SU-DHL-6 (cell line): ENCODE measurements around the gene NANOS2.
A peak's percentile ranks its signal among the peaks of the same experiment; 100 is the strongest.

Source experiments
- H2AFZ ChIP-seq: fragments of 200-600 bp; sonication (generic); 2 replicates; pipeline ENCODE4 v1.6.1; 2014; ENCODE audit warnings: low read depth, mild to moderate bottlenecking, moderate library complexity, mixed read lengths, antibody characterized with exemption, low read length; ENCODE audit not compliant: severe bottlenecking
- H3F3A ChIP-seq: fragments of 200-600 bp; shearing (Covaris generic); 2 replicates; pipeline ENCODE4 v1.6.0; 2016; ENCODE audit warnings: antibody characterized with exemption, mild to moderate bottlenecking; ENCODE audit not compliant: insufficient read depth
- H3K27ac ChIP-seq: fragments of 200-600 bp; sonication (generic); 2 replicates; pipeline ENCODE4 v1.5.1; 2016; ENCODE audit warnings: low read depth, mild to moderate bottlenecking, low read length, moderate library complexity, mixed read lengths
- H3K27me3 ChIP-seq: fragments of 200-600 bp; sonication (generic), shearing (Covaris generic); 2 replicates; pipeline ENCODE4 v1.6.0; 2014; ENCODE audit warnings: mild to moderate bottlenecking, low read length
- H3K36me3 ChIP-seq: fragments of 200-600 bp; sonication (generic); 2 replicates; pipeline ENCODE4 v1.6.1; 2014; ENCODE audit warnings: mild to moderate bottlenecking, low read length, mixed read lengths
- H3K4me2 ChIP-seq: fragments of 300-600, 200-600 bp; shearing (Covaris generic), sonication (generic); 2 replicates; pipeline ENCODE4 v1.6.0; 2014; ENCODE audit warnings: low read length, low read depth, mild to moderate bottlenecking; ENCODE audit not compliant: poor library complexity, severe bottlenecking
- H3K4me3 ChIP-seq: fragments of 200-600 bp; sonication (generic); 2 replicates; pipeline ENCODE4 v1.5.1; 2014; ENCODE audit warnings: antibody characterized with exemption, low read length, mild to moderate bottlenecking, mixed read lengths; ENCODE audit not compliant: insufficient read depth, poor library complexity, severe bottlenecking
- H3K79me2 ChIP-seq: fragments of 200-600 bp; sonication (generic); 2 replicates; pipeline ENCODE4 v1.6.1; 2014; ENCODE audit warnings: mild to moderate bottlenecking, low read length, moderate library complexity; ENCODE audit not compliant: insufficient read depth
- H3K9ac ChIP-seq: fragments of 200-600 bp; sonication (generic); 2 replicates; pipeline ENCODE4 v1.7.0; 2014; ENCODE audit warnings: mild to moderate bottlenecking, low read length
- H3K9me2 ChIP-seq: fragments of 200-600 bp; sonication (generic); replicated peaks from 2 replicates; pipeline ENCODE4 v1.6.1; 2014; ENCODE audit warnings: low read length; ENCODE audit not compliant: insufficient read depth
- H3K9me3 ChIP-seq: fragments of 200-600 bp; sonication (generic); 2 replicates; pipeline ENCODE4 v1.6.1; 2014; ENCODE audit warnings: low read length, mixed read lengths; ENCODE audit not compliant: insufficient read depth
- H4K20me1 ChIP-seq: fragments of 200-600 bp; sonication (generic); 2 replicates; pipeline ENCODE4 v1.6.1; 2014; ENCODE audit warnings: low read depth, mild to moderate bottlenecking, antibody characterized with exemption, low read length, moderate library complexity, mixed read lengths
- EZH2phosphoT487 ChIP-seq: fragments of 200-600 bp; sonication (generic), shearing (Covaris generic); conservative IDR thresholded peaks from 2 replicates; pipeline ENCODE4 v1.6.1; 2018; ENCODE audit warnings: mild to moderate bottlenecking, antibody characterized with exemption, low read length, moderate library complexity, mixed read lengths
- TF ChIP-seq, protein P1 (sequence below): fragments of 200-600 bp; sonication (generic); IDR thresholded peaks from one replicate; pipeline ENCODE4 v1.5.1; 2017; ENCODE audit warnings: antibody characterized with exemption, mild to moderate bottlenecking, low read length, moderate library complexity; ENCODE audit not compliant: insufficient read depth, poor library complexity, severe bottlenecking

The NANOS2 gene

DNA sequence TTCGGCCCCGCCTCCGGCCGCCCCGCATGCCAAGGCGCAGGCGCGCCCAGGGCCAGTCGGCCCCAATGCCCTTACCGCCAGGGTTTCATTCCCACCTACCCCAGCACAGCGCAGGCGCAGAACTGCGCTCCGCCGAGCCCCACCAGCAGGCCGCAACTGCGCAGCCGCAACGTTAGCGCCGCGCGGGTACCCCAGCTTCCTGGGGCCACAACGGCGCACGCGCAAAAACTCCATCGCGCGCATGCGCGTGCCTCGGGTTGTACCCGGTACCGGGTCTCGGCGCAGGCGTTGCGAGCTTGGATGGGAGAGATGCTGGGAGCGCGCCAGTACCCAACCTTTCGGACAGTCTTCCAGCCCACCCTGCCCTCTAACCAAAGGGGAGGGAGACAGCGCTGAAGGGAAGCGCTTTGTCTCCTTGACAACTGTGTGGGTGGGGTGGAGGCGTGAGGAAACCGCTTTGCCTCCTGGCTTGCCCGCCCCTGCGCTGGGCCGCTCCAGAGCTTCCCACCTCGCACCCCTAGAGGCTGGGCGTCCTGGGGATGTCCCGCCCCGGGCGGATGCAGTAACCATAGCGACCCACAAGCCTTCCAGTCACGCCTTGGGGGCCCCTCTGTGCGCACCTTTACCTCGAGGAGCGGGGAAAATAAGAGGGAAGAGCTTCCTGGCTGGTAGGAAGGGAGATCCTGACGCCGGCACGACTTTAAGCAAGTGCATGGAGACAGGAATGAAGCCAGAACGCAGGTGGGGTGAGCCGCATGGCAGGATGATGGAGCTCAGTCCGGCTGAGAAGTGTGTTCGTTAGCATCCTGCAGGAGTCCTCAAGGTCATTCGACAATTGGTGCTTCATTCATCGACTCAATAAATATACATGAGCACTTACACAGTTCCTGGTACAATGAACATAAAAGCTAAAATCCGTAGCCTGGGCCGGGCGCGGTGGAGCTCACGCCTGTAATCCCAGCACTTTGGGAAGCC, 11.6 kb downstream of the NANOS2 start:
- Histone ChIP-seq H3K9me2 (no peaks in the 10 kb centered on the region), H4K20me1 (no peaks in the 10 kb centered on the region), H3K27ac (peak overlapping the region; percentile 49; the same call in 1 of the 2 replicates), H3K9me3 (no peaks in the 10 kb centered on the region), H3K27me3 (no peaks in the 10 kb centered on the region), H3K4me2 (peak overlapping the region; percentile 80), H3K4me3 (peak overlapping the region; percentile 77), H3K79me2 (peaks cover 17% of the 10 kb centered on the region; the same call in 1 of the 2 replicates), H3K36me3 (no peaks in the 10 kb centered on the region), H2AFZ (peak overlapping the region; percentile 36), H3K9ac (peak overlapping the region; percentile 82), H3F3A (no peaks in the 10 kb centered on the region)
- TF ChIP-seq EZH2phosphoT487: no peak
- TF ChIP-seq, protein P1, sequence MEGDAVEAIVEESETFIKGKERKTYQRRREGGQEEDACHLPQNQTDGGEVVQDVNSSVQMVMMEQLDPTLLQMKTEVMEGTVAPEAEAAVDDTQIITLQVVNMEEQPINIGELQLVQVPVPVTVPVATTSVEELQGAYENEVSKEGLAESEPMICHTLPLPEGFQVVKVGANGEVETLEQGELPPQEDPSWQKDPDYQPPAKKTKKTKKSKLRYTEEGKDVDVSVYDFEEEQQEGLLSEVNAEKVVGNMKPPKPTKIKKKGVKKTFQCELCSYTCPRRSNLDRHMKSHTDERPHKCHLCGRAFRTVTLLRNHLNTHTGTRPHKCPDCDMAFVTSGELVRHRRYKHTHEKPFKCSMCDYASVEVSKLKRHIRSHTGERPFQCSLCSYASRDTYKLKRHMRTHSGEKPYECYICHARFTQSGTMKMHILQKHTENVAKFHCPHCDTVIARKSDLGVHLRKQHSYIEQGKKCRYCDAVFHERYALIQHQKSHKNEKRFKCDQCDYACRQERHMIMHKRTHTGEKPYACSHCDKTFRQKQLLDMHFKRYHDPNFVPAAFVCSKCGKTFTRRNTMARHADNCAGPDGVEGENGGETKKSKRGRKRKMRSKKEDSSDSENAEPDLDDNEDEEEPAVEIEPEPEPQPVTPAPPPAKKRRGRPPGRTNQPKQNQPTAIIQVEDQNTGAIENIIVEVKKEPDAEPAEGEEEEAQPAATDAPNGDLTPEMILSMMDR: no peak

DNA sequence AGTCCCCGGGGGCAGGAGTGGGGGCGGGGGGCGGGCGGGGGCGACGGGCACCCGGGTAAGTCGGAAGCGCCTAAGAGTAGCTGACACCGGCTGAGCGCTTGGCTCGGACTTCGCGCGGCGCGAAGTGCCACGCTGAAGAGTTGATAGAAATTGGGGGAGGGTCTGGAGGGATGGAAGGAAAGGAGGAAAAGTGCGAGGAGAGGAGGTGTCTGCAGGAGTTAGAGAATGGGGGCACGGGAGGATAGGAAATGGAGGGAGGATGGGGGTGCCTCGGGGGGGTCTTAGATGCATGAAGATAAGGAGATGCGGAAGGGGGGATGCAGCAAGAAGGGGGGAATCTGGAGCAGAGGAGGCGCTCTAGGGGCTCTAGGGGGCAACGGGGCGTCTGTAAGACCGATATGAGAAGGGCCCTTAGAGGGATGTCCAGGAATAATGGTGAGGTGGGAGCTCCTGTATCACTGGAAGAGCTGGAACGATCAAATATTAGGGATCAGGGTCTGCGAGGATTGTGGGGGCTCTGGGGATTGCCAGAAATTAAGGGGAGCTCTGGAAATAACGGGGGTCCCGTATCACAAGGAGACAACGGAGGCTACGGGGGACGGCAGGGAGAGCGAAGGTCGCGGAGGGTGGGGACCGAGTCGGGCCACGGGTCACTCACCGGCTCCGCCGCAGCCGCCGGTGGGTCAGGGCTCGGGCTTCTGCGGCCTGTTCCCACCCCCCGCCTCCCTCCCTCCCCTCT, 12.5 kb downstream of the NANOS2 start, which contains the start of gene MYPOP:
Gene MYPOP, minus strand, starts transcription at position 702 of the 739 bp plus-strand sequence. CDS start 840 bp downstream, outside the sequence.
- Histone ChIP-seq H3K27ac (peak within 1 kb of the TSS; percentile 49), H3K9me2 (no peaks in the 10 kb centered on the region), H3K79me2 (peaks cover 17% of the 10 kb centered on the region; the same call in 1 of the 2 replicates), H4K20me1 (no peaks in the 10 kb centered on the region), H2AFZ (peak within 1 kb of the TSS; percentile 44), H3K4me3 (peak within 1 kb of the TSS; percentile 77), H3F3A (no peaks in the 10 kb centered on the region), H3K36me3 (no peaks in the 10 kb centered on the region), H3K4me2 (peak within 1 kb of the TSS; percentile 80), H3K27me3 (no peaks in the 10 kb centered on the region), H3K9ac (peak within 1 kb of the TSS; percentile 82), H3K9me3 (no peaks in the 10 kb centered on the region)
- TF ChIP-seq, protein P1: no peak
- no peak for TF ChIP-seq EZH2phosphoT487

DNA sequence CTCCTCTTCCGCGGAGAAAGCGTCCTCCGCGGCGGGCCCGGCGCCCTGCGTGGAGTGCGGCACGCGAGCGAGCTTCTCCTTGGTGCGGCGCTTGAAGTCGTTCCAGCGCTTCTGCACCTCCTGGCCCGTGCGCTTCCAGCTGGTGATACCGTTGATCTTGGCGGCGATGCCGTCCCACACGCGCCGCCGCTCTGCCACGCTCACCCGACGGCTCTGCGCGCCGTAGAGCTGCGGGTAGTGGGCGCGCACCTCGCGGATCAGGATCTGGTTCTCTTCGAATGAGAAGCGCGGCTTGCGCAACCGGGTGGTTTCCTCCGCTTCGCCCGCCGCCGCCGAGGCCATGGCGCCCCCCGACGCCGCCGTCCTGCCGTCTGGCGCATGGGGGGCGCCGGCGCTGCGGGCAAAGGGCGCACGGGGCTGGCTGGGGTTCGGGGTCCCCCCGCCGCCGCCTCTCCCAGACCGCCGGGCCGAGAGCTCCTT, 13.1 kb downstream of the NANOS2 start:
- peak overlapping the region; percentile 82 for H3K9ac ChIP-seq
- H3K79me2 ChIP-seq: peaks cover 17% of the 10 kb centered on the region; the same call in 1 of the 2 replicates
- no peaks in the 10 kb centered on the region for H4K20me1 ChIP-seq
- H3K9me3 ChIP-seq: no peaks in the 10 kb centered on the region
- peak overlapping the region; percentile 80 for H3K4me2 ChIP-seq
- H3K36me3 ChIP-seq: no peaks in the 10 kb centered on the region
- no peaks in the 10 kb centered on the region for H3F3A ChIP-seq
- no peak overlapping the region for H3K27ac ChIP-seq
- no peaks in the 10 kb centered on the region for H3K9me2 ChIP-seq
- no peak overlapping the region for H2AFZ ChIP-seq
- peak overlapping the region; percentile 77 for H3K4me3 ChIP-seq
- no peaks in the 10 kb centered on the region for H3K27me3 ChIP-seq
- TF ChIP-seq, protein P1: no peak
- TF ChIP-seq EZH2phosphoT487: no peak
